HG03565 (cell line): ENCODE data around the gene GALNT9.
"Not testable (repeated sequence)": the region's sequence is repeated elsewhere in the genome, so short reads cannot be mapped to it uniquely, and the experiment has no call there.

Experiments used
- ATAC-seq: cut with Tn5 transposase; IDR thresholded peaks from one replicate; pipeline ENCODE4 v1.9.1; 2021; ENCODE audit warnings: mild to moderate bottlenecking, moderate library complexity; ENCODE audit not compliant: unreplicated experiment

The GALNT9 gene

DNA sequence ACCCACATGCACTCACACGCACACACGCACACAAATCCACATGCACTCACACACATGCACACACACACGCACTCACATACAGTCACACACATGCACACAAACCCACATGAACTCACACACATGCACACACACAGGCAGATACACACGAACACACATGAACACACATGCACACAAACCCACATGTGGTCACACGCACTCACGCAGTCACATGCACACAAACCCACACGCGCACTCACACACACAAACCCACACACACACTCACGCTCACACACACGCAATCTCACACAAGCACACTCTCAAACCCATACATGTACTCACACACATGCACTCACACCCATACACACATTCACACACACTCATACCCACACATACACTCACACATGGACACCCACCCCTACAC, 61.5 kb downstream of the GALNT9 start:
- no peak for ATAC-seq

GRCh38 chr12:132266802-132267201, 62.6 kb downstream of the GALNT9 start:
- ATAC-seq: no peak

DNA sequence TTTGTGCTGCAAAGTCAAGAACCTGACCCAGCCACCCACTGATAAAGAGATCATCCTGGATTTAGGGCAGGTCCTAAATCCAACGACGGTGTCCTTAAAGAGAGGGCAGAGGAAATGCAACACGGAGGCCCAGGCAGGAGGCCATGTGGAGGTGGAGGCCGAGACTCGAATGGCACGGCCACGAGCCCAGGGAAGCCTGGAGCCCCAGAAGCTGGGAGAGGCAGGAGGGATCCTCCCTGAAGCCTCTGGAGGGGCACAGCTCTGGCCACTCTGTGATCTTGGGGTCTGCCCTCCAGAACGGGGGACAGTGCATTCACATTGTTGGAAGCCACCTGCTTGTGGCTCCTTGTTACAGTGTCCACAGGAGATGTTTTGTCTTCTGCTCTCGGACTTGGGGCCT, 63.0 kb downstream of the GALNT9 start:
- ATAC-seq: no peak

- not testable (repeated sequence) for ATAC-seq
Observed at GRCh38 chr12:132265822-132266221, 63.6 kb downstream of the GALNT9 start.

- ATAC-seq: no peak
Observed at GRCh38 chr12:132265056-132265800, 64.2 kb downstream of the GALNT9 start.

GRCh38 chr12:132264086-132265010, 65.0 kb downstream of the GALNT9 start:
- no peak for ATAC-seq

DNA sequence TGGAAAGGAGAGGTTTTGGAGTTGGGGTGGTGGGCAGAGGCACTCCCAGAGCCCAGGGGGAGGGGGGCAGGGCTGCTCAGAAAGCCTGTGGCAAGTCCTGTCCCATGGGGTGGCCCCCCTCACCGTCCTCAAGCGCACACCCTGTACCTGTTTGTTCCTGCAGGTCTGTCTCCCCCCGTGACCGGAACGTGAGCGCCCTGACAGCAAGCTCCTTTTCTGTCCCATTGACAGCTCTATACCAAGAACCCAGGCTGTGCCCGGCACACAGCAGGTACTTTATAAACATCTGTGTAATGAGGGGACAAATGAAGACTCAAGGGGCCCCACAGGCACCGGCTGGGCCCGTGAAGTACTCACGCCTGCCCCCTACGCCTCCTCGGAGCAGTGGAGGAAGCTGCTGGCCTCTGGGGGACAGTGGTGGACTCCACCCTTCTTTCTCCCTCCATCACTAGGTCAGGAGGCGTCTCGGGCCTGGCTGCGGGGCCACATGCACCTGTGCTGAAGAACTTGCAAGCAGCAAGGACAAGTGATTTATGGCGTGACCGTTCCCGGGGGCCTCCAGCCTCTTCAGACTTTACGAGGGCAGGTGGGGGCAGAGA, 65.8 kb downstream of the GALNT9 start:
- ATAC-seq: no peak

- ATAC-seq: no peak
Observed at GRCh38 chr12:132263061-132263360, 66.4 kb downstream of the GALNT9 start.

- no peak for ATAC-seq
Observed at GRCh38 chr12:132262256-132263060, 66.9 kb downstream of the GALNT9 start.

GRCh38 chr12:132261328-132262138, 67.9 kb downstream of the GALNT9 start:
- no peak for ATAC-seq

DNA sequence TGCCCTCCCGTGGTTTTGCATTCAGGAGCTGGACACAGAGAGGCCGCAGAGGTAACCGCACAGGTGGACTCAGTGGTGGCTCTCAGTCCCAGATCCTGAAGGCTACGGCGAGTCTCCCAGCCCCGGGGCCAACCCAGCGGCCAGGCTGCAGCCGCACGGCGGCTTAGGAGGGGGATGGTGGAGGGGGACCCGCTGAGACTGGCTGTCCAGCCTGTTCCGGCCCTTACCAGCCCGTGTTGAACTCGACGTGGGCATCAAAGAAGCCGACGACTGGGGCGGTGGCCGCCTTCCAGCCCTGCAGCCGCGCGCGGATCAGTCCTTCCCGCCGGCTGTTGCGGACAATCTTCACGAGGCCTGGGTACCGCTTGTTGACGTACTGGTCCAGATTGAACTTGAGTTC, 68.7 kb downstream of the GALNT9 start:
- no peak for ATAC-seq

DNA sequence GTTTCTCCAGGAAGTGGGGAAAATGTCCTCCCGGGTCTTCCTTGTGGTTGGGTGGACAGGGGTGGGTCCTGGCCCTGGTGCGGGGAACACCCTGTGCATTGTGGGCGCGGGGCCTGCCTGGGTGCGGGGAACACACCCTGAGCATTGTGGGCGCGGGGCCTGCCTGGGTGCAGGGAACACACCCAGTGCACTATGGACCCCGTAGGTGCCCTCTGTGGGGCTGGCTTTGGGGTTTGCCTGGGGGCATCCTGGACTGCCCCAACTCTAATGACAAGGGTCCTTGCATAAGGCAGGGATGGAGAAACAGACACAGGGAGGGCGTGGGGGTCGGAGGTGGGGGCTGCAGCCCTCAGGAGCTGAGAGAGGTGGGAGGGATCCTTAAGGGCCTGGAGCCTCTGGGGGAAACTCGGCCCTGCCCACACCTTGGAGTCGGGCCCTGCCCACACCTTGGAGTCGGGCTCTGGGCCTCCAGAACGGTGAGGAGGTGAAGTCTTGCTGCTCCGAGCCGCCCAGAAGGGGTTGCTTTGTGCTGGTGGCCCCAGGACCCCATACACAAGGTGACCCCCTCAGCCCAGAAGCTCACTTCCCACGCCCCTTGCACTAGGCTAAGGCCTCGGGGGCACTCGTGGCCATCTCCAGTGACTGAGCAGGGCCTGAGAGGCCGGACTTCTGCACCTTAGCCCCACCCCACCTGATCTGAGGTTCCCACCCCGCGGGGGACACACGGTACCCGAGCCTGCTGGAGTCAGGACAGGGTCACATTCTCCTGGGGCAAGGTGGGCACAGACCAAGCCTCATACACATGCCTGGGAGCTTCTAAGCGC, 69.3 kb downstream of the GALNT9 start:
- ATAC-seq: no peak

- no peak for ATAC-seq
Observed at GRCh38 chr12:132259364-132259871, 70.0 kb downstream of the GALNT9 start.

DNA sequence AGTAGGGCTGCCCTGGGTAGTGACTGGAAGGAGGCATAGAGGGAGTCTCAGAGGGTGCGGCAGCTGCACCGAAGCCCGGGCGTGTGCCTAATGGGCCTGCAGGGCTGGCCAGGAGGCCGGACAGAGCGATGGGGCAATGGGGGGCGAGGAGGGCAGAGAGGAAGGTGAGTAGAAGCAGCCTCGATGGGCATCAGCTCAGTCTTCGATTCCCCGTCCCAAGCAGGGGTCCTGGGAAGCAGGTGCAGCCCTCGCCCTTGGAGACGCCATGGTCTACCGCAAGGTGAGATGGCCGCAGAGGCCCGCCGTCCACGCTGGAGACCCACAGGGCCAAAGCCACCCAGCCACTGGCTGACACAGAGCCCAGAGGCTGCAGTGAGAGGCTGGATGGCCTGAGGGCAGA, 70.8 kb downstream of the GALNT9 start:
- no peak for ATAC-seq

DNA sequence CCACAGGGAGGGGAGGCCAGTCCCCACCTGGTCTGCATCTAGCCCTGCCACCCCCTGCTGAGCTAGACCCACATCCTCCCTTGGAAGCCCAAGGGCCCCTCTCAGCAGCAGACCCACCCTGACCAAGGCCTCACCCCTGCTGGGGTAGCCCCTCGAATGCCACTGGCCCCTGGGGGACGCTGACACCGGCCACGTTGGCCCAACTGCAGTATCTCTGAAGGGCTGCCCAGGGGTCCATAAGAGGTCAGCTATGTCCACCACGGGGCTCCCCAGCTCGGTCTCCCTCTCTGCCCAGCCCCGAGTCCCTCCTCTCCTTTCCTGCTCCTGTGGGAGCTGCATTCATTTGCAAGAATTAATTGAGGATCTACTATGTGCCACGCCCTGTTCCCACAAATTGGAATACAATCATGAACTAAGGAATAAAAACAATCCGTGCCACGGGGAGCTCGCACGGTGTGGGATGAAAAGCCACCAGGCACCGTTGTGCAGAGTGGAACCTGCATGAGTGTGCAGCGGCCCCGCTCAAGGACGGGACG, 71.4 kb downstream of the GALNT9 start:
- no peak for ATAC-seq

- no peak for ATAC-seq
Observed at GRCh38 chr12:132257206-132257954, 72.0 kb downstream of the GALNT9 start.

DNA sequence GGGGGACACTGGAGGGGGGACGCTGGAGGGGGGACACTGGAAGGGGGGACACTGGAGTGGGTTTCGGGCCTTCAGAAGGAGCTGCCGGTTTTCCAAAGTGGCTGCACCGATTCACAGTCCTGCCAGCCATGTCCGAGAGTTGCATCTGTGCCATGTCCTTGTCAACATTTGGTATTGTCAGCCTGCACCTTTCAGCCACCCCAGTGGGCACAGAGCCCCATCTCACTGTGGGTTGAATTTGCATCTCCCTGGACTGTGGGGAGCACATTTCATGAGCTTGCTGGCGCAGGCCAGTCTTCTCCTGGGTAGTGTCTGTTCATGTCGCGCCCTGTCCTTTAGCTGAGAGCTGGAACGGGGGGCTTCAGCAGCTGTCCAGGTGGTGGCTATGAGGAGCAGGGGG, 72.7 kb downstream of the GALNT9 start:
- ATAC-seq: no peak

DNA sequence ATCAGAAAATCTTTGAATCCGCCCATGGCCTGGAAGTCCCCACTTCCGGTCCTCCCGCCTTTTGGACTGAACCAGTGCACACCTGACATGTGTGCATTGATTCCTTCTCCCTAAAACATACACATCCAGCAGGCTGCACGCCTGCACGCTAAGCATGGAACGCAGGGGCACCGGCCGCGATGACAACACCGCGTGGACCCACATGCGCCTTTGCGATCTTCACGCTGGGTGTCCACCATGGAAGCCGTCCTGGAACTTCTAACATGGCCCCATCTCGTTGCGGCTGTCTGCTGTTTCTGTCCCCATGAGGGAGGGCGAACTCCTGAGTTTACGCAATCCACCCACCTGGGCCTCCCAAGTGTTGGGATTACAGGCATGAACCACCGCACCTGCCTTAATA, 73.7 kb downstream of the GALNT9 start:
- no peak for ATAC-seq
